Activated CD8-positive, alpha-beta memory T cell treated with anti-CD3 and anti-CD28 coated beads, Interleukin-2, amount 50 U/mL, for 24 hours (primary cell): Measurements from ENCODE around the gene SLC24A4.

Experiments used
- DNase-seq: peaks from one replicate; pipeline ENCODE4 v3.0.0-alpha.2; 2020; ENCODE audit errors: extremely low read depth

Gene SLC24A4

DNA sequence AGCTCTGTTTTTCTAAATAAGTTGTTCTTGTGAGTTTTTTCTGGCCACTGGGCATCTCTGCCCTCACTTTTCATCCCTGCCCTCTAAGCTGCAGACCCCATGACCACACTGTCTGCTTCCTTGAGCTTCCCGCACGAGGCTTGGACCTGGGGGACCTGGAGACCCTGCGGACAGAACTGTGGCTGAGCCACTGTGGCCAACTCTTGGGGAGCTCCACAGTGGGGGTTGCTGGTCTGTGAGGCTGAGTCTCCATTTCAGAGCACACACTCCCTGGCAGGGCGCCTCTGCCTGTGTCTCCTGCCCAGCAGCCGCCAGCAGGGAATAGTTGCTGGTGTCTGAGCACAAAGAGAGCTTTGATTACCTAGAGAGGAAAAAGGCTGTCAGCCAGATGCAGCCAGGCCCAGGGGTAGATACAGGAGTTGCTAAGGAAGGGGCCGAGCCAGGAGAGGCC is 177.6 kb downstream of the SLC24A4 start:
- DNase-seq = no peak

GRCh38 chr14:92501891-92502351 is 179.0 kb downstream of the SLC24A4 start:
- no peak for DNase-seq

DNA sequence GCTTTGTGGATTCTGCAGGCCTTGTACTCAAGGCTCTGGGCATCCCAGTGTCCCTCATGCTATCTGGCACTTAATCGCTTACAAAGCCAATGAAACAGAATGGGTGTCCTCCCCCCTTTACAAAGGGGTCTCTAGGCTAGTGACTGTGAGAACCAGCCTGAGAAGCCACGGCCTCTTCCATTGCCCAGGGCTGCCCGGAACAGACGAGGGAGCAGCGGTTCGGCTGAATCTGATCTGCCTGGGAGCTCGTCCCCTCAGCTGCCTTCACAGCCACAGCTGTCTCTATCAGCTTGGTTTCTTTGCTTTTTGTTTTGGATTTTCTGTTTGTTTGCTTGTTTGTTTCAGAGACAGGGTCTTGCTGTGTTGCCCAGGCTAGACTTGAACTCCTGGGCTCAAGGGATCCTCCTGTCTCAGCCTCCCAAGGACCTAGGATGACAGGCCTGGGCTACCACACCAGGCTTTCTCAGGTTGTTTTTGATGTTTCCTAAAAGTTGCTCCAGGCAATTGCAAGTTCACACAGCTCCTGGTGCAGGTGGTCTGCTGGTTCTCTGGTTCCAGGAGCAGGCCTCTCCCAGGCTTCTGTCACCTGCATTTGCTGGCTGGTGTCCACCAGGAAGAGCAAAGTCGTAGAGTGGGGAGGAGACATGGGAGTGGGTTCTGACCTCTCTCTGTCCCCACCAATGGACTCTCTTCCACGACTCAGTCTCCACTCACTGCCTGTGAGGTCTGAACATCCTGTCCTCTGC is 179.7 kb downstream of the SLC24A4 start:
- no peak for DNase-seq

- no peak for DNase-seq
Measured at GRCh38 chr14:92503756-92504491, 181.0 kb downstream of the SLC24A4 start.

DNA sequence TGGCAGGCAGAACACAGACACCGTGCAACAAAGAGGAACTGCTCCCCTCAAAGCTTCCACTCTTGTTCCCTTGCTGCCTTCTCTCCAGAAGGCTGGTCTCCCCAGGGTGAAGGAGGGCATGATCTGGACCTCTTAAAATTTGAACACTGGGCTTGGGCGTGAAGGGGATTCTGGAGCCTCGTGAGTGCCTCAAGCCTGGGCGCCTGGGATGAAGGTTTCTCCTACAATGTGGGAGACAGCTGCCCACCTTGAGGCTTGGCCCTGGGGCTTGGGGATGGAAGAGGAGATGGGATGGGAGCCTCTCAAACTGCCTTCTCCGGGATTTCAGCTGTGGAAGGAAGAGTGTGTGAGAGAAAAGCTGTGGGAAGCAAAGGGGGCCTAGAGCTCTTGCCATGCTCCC is 182.9 kb downstream of the SLC24A4 start:
- no peak for DNase-seq

DNA sequence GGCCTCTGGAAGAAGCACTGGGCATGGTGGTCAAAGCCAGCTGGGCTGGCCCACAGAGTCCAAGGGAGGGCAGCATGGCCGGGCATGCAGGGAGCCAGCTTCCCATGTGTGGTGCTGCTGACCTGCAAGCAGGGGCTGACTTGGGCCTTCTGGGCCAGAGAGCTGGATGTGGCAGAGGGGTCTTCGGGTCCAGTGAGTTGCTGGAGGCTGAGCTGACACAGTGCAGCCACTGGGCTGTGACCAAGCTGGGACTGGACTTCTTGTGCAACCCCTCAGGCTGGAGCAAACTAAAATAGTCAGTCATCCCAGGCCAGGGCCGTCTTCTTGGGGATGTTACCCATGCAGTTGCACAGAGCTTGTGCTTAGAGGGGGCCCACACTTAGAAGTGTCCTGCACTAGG is 183.3 kb downstream of the SLC24A4 start:
- no peak for DNase-seq

DNA sequence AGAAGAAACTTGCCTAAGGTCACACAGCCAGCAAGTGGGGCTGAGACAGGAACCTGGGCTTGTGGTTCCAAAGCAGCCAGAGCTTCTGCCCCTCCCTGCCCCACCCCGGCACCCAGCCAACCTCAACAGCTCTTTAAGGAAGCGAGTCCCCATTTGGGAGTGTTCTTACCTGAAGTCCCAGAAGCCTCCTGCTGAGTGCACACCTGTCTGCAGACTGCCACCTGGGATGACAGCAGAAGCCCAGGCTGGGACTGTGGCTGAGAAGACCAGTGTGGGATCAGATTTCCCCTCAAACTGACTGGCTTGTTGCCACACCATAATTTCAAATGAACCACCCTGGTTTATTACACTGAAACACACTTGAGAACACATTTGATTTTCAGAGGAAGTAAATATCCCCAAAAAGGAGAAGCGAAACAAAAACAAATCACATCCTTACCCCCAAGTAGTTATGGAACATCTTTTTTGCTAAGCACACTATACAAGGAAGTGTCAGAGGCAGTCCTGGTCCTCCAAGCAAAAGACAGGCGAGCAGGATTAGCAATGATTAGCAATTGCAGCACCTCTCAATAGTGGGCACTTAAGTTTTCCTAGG is 184.3 kb downstream of the SLC24A4 start:
- no peak for DNase-seq

DNA sequence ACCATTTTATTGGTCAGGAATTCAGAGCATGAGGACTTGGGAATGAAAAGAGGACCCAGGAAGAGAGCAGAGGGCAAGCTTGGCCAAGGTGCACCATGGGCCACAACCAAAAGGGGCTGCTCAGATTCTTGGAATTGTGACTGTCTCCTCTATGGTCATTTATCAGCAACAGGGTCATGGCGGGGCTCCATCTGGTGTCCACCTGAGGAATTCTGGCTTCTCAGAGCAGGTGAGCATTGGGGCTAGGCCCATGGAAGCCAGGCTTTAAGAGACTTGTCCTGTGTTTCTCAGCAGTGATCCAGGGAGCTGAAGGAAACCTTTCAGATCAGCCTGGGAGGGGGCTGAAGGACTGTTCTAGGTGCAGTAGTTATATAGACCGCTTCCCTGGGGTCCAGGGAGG is 188.0 kb downstream of the SLC24A4 start:
- no peak for DNase-seq

DNA sequence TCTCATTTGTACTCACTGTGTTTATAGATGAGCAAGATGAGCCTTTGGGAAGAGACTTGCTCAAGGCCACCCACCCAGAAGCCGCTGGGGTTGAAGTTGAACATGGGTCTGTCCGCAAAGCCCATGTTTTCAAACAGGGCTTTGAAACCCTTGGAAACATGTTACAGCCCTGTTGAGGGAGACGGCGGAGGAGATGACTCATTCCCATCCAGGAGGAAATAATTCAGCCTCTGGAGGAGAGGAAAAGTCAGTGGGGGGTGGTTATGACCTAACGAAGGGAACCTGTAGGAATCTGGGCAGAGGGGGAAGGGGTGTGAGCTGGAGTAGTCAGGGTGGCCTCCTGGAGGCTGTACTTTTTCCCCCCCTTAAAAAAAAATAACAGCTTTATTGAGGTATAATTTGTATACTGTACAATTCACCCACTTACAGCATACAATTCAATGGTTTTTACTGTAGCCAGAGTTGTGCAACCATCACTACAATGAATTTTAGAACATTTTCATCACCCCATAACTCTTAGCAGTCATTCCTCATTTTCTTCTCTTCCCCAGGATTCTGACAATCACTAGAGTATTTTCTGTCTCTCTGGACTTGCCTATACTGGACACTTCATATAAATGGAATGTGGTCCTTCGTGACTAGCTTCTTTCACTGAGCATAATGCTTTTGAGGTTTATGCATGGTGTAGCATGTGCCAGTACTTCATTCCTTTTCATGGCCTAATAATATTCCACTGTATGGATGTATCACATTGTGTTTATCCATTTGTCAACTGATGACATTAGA is 188.7 kb downstream of the SLC24A4 start:
- no peak for DNase-seq

DNA sequence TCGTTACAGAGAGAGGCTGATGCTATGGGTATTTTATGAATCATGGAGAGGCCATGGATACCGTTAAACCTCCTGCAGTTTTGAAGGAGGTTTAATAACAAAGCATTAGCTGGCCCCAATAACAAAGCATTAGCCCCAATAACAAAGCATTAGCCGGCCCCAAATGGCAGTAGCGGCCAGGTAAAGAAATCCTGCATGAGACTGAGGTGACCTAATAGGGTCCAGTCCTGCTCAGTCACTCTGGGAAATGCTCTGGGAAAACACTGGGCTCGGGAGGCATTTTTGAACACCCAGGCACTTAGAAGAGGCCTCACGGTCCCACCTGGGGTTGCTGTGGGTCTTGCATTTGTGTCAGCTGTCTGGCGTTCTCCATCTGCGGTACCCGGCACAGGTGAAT is 189.8 kb downstream of the SLC24A4 start:
- DNase-seq = no peak

GRCh38 chr14:92513204-92513965 is 190.4 kb downstream of the SLC24A4 start, which contains the start of gene RIN3:
Gene RIN3 (plus strand): TSS chr14:92513781. CDS start chr14:92513933, 152 bp downstream.
- DNase-seq = no peak

- DNase-seq = no peak
Measured at GRCh38 chr14:92513966-92514843, 191.2 kb downstream of the SLC24A4 start.

GRCh38 chr14:92514844-92515514 is 192.0 kb downstream of the SLC24A4 start:
- no peak for DNase-seq

GRCh38 chr14:92515546-92516343 is 192.8 kb downstream of the SLC24A4 start:
- no peak for DNase-seq

DNA sequence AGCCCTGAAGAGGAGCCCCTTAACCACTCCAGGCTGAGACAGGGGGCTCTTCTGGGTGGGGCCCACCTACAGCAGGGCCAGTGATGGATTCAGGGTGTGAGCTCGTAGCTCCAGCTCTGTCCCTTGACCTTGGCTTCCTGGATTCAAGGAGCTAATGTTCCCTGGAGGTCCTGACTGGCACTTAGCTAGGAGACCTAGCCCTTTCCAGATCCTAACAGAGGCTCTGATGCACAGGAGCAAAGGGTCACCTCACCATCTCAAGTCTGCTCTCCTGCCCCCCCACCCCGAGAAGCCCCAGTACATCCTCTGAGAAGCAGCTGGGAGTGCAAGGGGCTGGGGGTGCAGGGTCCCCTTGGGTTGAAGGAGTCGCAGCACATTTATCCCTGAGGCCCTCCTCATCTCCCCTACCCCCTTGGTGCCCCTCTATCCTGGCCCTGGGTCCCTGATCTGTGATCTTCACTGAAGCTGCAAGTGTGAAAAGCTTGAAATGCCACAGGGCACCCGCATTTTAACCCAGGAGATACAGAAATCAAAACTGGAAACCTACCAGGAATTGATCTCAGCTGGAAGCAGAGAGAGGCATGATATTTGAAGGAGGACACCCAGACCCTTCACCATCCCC is 193.5 kb downstream of the SLC24A4 start:
- DNase-seq = no peak

DNA sequence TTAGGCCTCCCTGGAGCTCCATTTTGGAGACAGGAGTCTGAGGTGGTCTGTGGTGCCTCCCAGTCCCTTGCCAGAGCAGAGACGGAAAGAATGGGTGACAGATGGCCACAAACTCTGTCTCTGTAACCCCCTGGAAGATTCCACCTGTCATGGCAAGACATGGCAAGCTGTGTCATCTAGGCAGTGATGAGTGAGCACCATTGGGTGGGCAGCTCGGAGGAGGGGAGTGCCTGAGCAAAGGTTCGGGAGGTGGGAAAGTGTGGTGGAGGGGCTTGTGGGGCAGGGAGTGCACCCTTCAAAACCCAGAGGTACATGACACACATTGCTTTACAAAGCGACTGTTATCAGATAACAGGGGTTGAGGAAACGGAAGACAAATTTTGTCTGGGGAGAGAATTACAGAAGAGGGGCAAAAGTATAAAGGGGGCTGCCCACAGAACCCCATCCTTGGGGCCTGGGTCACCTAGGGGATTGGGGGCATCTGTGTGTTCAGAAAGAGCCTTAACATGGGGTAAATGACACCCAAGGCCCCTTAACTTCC is 194.1 kb downstream of the SLC24A4 start:
- DNase-seq = peak; percentile 20

GRCh38 chr14:92517761-92518160 is 194.8 kb downstream of the SLC24A4 start:
- DNase-seq = no peak
